SK-N-SH treated with all-trans-retinoic acid at 6 μM for 48 hours (cell line): ENCODE data around the gene KRTAP9-1.
"Not testable (repeated sequence)": the region's sequence is repeated elsewhere in the genome, so short reads cannot be mapped to it uniquely, and the experiment has no call there.

Experiments used
- ATAC-seq: fragments of 200-7000 bp; cut with Tn5 transposase; 3 replicates; pipeline ENCODE4 v1.9.1; 2020; ENCODE audit warnings: mild to moderate bottlenecking, moderate library complexity
- ARNTL ChIP-seq: fragments of 450-650 bp; formaldehyde crosslinking; IDR thresholded peaks from 2 replicates; pipeline ENCODE4 v1.5.0; 2020; ENCODE audit warnings: low read depth, mild to moderate bottlenecking, moderate library complexity, borderline replicate concordance
- BACH2 ChIP-seq: fragments of 250-450 bp; sonication (Bioruptor Pico); IDR thresholded peaks from 2 replicates; pipeline ENCODE4 v1.9.0; 2021; ENCODE audit warnings: mild to moderate bottlenecking, borderline replicate concordance
- CSDC2 ChIP-seq: fragments of 250-450 bp; sonication (Bioruptor Pico); IDR thresholded peaks from 2 replicates; pipeline ENCODE4 v1.5.0; 2020; ENCODE audit warnings: mild to moderate bottlenecking, moderate library complexity
- CSRNP3 ChIP-seq: fragments of 250-450 bp; sonication (Bioruptor Pico); IDR thresholded peaks from 2 replicates; pipeline ENCODE4 v1.5.1; 2021; ENCODE audit warnings: mild to moderate bottlenecking, moderate library complexity
- ESRRG ChIP-seq: fragments of 250-450 bp; sonication (Bioruptor Pico); IDR thresholded peaks from 2 replicates; pipeline ENCODE4 v1.6.1; 2021; ENCODE audit warnings: mild to moderate bottlenecking
- GLIS3 ChIP-seq: fragments of 250-450 bp; sonication (Bioruptor Pico); IDR thresholded peaks from 2 replicates; pipeline ENCODE4 v1.5.0; 2020; ENCODE audit warnings: mild to moderate bottlenecking, moderate library complexity
- ISL1 ChIP-seq: fragments of 250-450 bp; sonication (Bioruptor Pico); IDR thresholded peaks from 2 replicates; pipeline ENCODE4 v2.1.2; 2022; ENCODE audit warnings: mild to moderate bottlenecking, moderate library complexity
- OSR1 ChIP-seq: fragments of 250-450 bp; sonication (Bioruptor Pico); IDR thresholded peaks from 2 replicates; pipeline ENCODE4 v1.8.0; 2022; ENCODE audit warnings: moderate library complexity, mild to moderate bottlenecking, inconsistent platforms
- PATZ1 ChIP-seq: fragments of 250-450 bp; sonication (Bioruptor Pico); IDR thresholded peaks from 2 replicates; pipeline ENCODE4 v1.8.0; 2020; ENCODE audit warnings: mild to moderate bottlenecking, moderate library complexity, borderline replicate concordance
- PPARA ChIP-seq: fragments of 250-450 bp; sonication (Bioruptor Pico); IDR thresholded peaks from 2 replicates; pipeline ENCODE4 v1.5.0; 2020; ENCODE audit warnings: mild to moderate bottlenecking, borderline replicate concordance
- RARB ChIP-seq: fragments of 250-450 bp; sonication (Bioruptor Pico); IDR thresholded peaks from 2 replicates; pipeline ENCODE4 v1.8.0; 2021; ENCODE audit warnings: mild to moderate bottlenecking, moderate library complexity
- SNAI2 ChIP-seq: fragments of 250-450 bp; sonication (Bioruptor Pico); IDR thresholded peaks from 2 replicates; pipeline ENCODE4 v1.5.0; 2020; ENCODE audit warnings: mild to moderate bottlenecking, moderate library complexity
- TCF4 ChIP-seq: fragments of 250-450 bp; sonication (Bioruptor Pico); IDR thresholded peaks from 2 replicates; pipeline ENCODE4 v1.8.0; 2021; ENCODE audit warnings: mild to moderate bottlenecking, moderate library complexity, borderline replicate concordance
- TOX ChIP-seq: fragments of 250-450 bp; sonication (Bioruptor Pico); IDR thresholded peaks from 2 replicates; pipeline ENCODE4 v1.8.0; 2021; ENCODE audit warnings: mild to moderate bottlenecking, moderate library complexity, borderline replicate concordance
- TSHZ2 ChIP-seq: fragments of 250-450 bp; sonication (Bioruptor Pico); IDR thresholded peaks from 2 replicates; pipeline ENCODE4 v1.5.0; 2020; ENCODE audit warnings: mild to moderate bottlenecking, moderate library complexity
- ZC3H10 ChIP-seq: fragments of 250-450 bp; sonication (Bioruptor Pico); IDR thresholded peaks from 2 replicates; pipeline ENCODE4 v1.5.1; 2021; ENCODE audit warnings: mild to moderate bottlenecking, moderate library complexity
- ZFP3 ChIP-seq: fragments of 250-450 bp; sonication (Bioruptor Pico); IDR thresholded peaks from 2 replicates; pipeline ENCODE4 v1.5.0; 2020; ENCODE audit warnings: mild to moderate bottlenecking, moderate library complexity
- ZFP30 ChIP-seq: fragments of 450-650 bp; formaldehyde crosslinking; IDR thresholded peaks from 2 replicates; pipeline ENCODE4 v1.5.0; 2022; ENCODE audit warnings: mild to moderate bottlenecking, moderate library complexity
- ZNF70 ChIP-seq: fragments of 450-650 bp; formaldehyde crosslinking; IDR thresholded peaks from 2 replicates; pipeline ENCODE4 v1.5.0; 2020; ENCODE audit warnings: mild to moderate bottlenecking, moderate library complexity
- TF ChIP-seq, protein P1 (sequence below): fragments of 250-450 bp; sonication (Bioruptor Pico); IDR thresholded peaks from 2 replicates; pipeline ENCODE4 v1.8.0; 2021; ENCODE audit warnings: low read depth, mild to moderate bottlenecking, moderate library complexity, borderline replicate concordance

The KRTAP9-1 gene

DNA sequence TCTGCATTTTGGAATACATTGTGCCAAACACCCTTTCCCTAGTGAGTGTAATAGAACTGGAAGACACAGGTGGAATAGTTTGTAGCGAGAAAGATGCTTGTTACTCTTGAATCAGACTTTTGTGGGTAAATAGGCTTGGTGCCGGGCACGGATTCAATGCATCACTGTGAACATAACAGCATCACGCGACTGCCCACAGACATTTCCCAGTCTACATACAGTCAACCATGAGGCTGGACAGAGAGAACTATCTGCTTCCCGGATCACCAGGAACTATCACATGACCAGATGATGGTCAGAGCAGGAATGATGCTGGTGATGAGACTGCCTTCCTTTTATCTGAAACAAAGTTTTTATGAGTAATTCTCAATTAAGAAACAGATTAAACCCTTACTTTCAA lies 36.4 kb downstream of the KRTAP9-1 start:
- ATAC-seq: no peak
- TF ChIP-seq BACH2 (CRISPR knock-in tag) (no peak), ARNTL (CRISPR knock-in tag) (no peak), ISL1 (CRISPR knock-in tag) (no peak), TCF4 (CRISPR knock-in tag) (no peak), CSDC2 (CRISPR knock-in tag) (no peak), ZFP30 (CRISPR knock-in tag) (no peak), TOX (CRISPR knock-in tag) (no peak), SNAI2 (CRISPR knock-in tag) (no peak), ZFP3 (CRISPR knock-in tag) (no peak), CSRNP3 (no peak), OSR1 (CRISPR knock-in tag) (no peak), TSHZ2 (CRISPR knock-in tag) (no peak), PATZ1 (CRISPR knock-in tag) (no peak), ZC3H10 (no peak)
- TF ChIP-seq, protein P1, sequence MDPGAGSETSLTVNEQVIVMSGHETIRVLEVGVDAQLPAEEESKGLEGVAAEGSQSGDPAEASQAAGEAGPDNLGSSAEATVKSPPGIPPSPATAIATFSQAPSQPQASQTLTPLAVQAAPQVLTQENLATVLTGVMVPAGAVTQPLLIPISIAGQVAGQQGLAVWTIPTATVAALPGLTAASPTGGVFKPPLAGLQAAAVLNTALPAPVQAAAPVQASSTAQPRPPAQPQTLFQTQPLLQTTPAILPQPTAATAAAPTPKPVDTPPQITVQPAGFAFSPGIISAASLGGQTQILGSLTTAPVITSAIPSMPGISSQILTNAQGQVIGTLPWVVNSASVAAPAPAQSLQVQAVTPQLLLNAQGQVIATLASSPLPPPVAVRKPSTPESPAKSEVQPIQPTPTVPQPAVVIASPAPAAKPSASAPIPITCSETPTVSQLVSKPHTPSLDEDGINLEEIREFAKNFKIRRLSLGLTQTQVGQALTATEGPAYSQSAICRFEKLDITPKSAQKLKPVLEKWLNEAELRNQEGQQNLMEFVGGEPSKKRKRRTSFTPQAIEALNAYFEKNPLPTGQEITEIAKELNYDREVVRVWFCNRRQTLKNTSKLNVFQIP: no peak

DNA sequence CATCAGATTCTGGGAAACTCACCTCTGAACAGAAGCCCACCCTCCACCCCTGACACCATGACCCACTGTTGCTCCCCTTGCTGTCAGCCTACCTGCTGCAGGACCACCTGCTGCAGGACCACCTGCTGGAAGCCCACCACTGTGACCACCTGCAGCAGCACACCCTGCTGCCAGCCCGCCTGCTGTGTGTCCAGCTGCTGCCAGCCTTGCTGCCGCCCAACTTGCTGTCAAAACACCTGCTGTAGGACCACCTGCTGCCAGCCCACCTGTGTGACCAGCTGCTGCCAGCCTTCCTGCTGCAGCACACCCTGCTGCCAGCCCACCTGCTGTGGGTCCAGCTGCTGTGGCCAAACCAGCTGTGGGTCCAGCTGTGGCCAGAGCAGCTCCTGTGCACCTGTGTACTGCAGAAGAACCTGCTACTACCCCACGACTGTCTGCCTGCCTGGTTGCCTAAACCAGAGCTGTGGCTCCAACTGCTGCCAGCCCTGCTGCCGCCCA lies 37.0 kb downstream of the KRTAP9-1 start, which contains the start of gene KRTAP9-2:
Gene KRTAP9-2 (plus strand): TSS at position 51 of the 498 bp plus-strand sequence. CDS start 7 bp downstream, at position 58.
- not testable (repeated sequence) for ATAC-seq

GRCh38 chr17:41230094-41230493 lies 40.4 kb downstream of the KRTAP9-1 start:
- no peak for ATAC-seq
- TF ChIP-seq ISL1 (CRISPR knock-in tag): no peak

DNA sequence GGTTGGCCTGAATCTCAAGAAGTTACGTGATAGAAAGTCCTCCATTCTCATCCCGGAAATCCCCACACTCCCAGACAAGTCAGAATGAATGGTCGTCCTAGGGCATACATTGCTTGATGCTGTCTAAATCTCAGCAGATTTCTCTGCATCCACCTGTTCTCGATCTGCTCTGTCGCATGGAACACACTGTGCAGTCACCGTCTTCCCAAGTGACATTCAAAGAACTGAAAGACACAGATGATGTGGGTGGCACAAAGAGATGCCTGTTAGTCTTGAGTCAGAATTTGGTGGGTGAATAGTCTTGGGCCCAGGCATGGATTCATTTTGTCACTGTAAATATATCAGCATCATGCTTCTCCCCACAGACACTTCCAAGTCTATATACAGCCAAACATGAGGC lies 42.0 kb downstream of the KRTAP9-1 start:
- no peak for ATAC-seq
- TF ChIP-seq, protein P1: no peak
- TF ChIP-seq ZNF70 (CRISPR knock-in tag): no peak
- TF ChIP-seq RARB (CRISPR knock-in tag): no peak
- TF ChIP-seq PATZ1 (CRISPR knock-in tag): no peak
- TF ChIP-seq GLIS3: no peak
- TF ChIP-seq CSDC2 (CRISPR knock-in tag): no peak
- no peak for TF ChIP-seq CSRNP3
- TF ChIP-seq PPARA (CRISPR knock-in tag): no peak
- TF ChIP-seq ESRRG (CRISPR knock-in tag): no peak
- no peak for TF ChIP-seq TSHZ2 (CRISPR knock-in tag)
